Measurements from ENCODE around the gene LGALS4.
"Not testable (repeated sequence)": the region's sequence is repeated elsewhere in the genome, so short reads cannot be mapped to it uniquely, and the experiment has no call there.

The LGALS4 gene

DNA sequence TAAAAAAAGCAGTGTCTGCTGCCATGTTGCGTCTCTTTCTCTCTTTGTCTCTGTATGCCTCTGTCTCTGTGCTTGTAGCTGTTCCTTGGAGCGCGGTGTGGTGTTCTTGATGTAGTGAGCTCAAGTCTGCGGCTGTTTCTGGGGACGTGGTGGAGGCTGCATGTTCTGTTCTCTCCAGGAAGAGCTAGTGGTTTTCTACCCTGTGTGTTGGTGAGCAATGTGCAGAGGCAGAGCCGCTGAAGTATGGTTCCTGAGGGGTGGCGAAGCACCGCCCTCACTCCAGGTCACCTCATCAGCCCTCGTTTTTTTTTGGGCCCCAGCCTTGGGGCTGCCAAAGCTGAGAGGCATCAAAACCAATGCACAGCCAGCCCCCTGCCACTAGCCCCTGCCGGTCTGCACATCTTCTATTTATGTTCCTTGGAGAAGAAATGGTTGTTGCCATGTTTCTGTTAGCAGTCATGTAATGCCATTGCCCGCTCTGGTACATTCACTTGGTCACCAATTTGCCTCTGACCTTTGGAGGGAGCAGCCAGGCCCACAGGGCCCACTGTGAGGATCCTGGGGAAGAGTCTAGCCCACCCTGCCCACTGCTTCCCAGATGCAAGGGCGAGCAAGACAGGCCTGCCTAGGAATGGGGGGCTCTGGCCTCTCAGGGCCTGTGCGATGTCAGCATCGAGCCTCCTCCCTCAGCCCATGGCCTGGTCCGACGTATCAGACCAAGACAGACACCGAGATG lies 29.9 kb upstream of the LGALS4 start:
- no peak for DNase-seq (ENCODE audit: low read depth)

DNA sequence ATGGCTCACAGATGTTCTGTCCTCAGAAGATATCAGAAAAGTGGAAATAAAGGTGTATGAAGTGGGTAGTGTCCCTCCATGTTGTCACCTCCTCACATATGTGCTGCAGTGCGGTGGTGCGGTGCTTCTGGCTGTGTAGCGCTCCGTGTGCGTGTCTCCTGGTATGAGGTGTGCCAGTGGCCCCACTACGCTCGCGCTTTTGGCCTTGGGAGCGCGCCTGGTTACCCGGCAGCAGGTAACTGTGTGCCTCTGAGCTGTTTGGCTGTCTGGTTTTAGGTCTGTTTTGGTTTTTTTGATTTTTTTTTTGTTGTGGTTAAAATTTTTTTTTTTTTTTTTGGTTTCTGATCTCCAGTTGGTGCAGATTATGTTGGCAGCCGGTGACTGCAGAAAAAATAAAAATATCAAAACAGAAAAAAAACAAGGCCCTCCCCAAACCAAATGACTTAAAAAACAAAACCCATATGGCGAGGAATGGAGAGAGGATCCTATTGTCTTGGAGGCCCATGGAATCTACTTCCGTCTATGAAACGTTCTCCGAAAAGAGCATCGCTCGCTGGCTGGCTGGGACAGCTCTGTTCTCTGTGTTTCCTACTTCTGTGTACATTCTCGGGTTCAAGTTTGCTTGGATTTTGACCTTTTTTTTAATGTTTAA lies 29.2 kb upstream of the LGALS4 start:
- DNase-seq (ENCODE audit: low read depth): no peak

DNA sequence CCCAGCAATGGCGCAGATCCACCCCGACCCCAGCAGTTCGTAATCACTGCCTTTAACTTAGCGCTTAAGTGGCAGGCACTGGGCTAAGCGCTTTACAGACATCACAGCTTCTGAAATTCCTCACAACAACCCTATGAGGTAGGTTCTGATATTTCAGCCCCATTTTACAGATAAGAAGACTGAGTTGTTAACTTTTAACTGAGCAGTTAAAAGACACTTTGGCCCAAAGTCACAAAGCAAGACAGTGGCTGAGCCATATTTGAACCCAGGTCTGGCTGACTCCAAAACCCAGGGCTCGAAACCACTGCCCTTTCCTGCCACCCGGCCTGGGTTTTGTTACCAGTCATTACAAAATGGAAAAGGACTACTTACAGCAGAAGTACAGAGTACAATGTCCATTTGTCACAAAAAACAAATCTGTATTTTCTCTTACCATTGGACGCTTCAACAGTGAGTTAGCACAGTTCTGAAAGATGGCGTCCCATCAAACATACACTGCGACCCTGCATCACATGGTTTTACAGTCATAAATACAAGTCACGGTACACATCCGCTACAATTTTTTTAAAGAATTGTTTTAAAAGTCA lies 28.5 kb upstream of the LGALS4 start:
- DNase-seq (ENCODE audit: low read depth): no peak

DNA sequence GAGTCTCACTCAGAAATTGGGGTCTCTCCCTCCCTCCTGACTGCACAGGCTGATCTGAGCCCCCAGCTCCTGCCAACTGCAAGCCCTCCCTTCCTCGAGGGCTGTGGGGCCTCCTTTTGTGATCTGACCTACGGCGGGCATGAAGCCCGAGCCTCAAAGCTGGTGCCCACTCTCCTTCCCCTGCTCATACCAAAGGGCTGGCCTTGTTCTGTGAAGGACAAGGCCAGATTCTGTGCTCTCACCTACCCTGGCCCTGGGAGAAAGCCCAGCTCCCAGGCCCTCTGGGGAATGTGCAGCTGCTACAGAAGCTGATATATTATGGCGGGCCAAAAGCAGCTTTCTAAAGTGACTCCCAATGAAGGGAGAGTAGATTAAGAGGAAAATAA lies 27.8 kb upstream of the LGALS4 start:
- DNase-seq (ENCODE audit: low read depth): no peak

- DNase-seq (ENCODE audit: low read depth): no peak
Observed at GRCh38 chr19:38839816-38840582, 27.3 kb upstream of the LGALS4 start.

- no peak for DNase-seq (ENCODE audit: low read depth)
Observed at GRCh38 chr19:38838986-38839761, 26.4 kb upstream of the LGALS4 start.

DNA sequence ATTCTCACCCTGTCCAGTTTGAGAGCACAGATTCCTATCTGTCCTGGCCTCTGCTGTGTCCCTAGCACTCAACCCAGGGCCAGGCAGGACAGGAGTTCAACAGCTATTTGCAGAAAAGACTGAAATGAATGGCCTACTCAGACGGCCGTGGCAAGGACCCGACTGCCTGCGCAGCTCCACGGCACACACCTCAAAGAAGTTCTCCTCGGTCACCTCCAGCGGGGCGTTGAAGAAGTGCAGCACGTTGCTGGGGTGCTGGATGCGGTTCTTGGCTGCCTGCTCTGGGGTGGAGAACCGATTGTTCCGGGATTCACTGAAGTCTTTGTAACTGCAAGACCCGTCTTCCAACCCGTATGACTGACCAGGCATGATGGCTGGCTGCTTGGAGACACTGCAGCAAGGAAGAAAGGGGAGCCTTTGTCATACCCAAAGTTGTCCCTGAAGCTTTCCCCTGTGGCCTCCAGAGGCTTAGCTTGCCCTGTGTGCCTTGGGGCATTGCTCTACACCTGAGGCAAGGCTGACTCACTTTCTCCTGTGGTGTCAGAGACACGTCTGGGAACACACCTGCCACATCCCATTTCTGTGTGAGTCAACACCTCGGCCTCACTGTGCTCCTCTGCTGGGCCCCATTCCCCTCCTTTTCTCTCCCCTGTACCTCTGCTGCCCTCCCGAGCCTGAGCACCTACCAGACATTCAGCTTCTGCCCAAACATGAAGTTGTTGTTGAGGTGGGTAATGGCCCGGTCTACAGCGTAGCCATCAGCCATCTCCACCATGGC lies 25.7 kb upstream of the LGALS4 start:
- no peak for DNase-seq (ENCODE audit: low read depth)

- DNase-seq (ENCODE audit: low read depth): no peak
Observed at GRCh38 chr19:38837656-38838121, 24.9 kb upstream of the LGALS4 start.

- no peak for DNase-seq (ENCODE audit: low read depth)
Observed at GRCh38 chr19:38836983-38837626, 24.4 kb upstream of the LGALS4 start.

GRCh38 chr19:38836159-38836982 lies 23.6 kb upstream of the LGALS4 start:
- DNase-seq (ENCODE audit: low read depth): no peak

DNA sequence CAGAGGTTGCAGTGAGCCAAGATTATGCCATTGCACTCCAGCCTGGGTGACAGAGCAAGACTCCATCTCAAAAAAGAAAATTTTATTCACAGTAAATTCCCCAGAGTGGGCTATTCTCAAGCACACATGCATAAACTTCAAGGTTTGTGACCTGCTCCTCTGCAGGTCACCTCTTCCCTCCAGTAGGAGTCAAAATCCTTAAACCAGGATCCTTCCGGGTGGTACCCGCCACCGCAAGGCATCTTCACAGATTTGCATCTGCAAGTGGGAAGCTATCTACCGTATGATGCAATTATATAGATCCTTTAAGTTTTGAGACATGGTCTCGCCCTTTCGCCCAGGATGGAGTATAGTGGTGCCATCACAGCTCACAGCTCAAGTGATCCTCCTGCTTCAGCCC lies 21.8 kb upstream of the LGALS4 start:
- no peak for DNase-seq (ENCODE audit: low read depth)

GRCh38 chr19:38834104-38834490 lies 21.4 kb upstream of the LGALS4 start:
- no peak for DNase-seq (ENCODE audit: low read depth)

- DNase-seq (ENCODE audit: low read depth): no peak
Observed at GRCh38 chr19:38833092-38833425, 20.3 kb upstream of the LGALS4 start.

GRCh38 chr19:38831142-38831605 lies 18.4 kb upstream of the LGALS4 start:
- DNase-seq (ENCODE audit: low read depth): no peak

DNA sequence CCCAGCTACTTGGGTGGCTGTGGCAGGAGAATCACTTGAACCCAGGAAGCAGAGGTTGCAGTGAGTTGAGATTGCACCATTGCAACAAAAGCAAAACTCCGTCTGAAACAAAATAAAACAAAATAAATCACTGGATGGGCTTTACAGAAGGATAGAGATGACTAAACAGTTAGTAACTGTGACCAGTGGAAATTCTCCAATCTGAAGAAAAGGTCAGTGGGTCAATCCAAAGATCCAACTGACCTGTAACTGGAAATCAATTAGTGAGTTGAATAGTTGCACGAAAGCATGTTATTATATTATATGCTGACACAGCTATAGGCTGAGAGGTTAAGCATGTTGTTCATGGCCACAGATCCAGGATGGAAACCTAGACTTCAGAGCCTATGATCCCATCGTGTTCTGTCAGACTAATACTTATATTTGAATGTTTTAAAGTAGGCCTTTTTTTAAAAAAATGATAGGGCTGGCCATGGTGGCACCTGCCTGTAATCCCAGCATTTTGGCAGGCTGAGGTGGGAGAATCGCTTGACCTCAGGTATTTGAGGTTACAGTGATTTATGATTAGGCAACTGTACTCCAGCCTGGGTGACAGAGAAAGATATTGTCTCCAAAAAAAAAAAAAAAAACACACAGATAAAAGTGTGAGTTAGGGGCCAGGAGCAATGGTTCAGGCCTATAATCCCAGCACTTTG lies 17.4 kb upstream of the LGALS4 start:
- no peak for DNase-seq (ENCODE audit: low read depth)

GRCh38 chr19:38829203-38829602 lies 16.5 kb upstream of the LGALS4 start:
- not testable (repeated sequence) for DNase-seq (ENCODE audit: low read depth)

DNA sequence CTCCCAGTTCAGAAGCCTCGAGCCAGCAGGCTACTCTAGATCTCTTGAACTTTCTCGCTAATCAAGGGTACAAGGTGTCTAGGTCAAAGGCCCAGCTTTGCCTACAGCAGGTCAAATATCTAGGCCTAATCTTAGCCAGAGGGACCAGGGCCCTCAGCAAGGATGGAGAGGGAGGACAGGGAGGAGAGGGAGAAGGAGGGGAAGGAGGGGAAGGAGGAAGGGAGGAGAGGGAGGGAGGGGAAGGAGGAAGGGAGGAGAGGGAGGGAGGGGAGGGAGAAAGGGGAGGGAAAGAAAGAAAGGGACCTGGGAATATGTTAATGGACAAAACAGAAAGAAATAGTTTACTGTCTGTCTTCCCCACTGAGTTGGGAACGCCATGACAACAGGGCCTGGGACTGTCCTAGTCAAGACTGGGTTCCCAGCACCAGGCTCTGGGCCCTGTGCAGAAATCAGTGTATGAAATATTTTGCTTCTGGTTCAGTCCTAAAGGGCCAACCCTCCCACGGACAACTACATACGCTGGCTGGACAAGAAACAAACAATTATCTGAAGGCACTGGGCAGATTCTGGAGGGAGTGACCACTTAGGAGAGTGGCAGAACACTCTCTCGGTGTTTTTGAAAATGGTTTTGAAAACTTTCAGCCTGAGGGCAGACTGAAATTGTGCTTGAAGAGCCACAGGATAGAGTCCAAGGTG lies 14.3 kb upstream of the LGALS4 start:
- no peak for DNase-seq (ENCODE audit: low read depth)

DNA sequence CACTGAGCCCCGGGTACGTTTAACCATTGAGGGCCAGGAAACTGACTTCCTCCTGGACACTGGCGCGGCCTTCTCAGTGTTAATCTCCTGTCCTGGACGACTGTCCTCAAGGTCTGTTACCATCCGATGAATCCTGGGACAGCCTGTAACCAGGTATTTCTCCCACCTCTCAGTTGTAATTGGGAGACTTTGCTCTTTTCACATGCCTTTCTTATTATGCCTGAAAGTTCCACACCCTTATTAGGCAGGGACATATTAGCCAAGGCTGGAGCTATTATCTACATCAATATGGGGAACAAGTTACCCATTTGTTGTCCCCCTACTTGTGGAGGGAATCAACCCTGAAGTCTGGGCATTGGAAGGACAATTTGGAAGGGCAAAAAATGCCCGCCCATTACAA lies 13.2 kb upstream of the LGALS4 start:
- not testable (repeated sequence) for DNase-seq (ENCODE audit: low read depth)
